PC-3 (cell line): ENCODE data around the gene CHAT. TPM values are rescaled to one million over a fixed set of nuclear protein-coding genes. Genes with fewer than 3 reads are reported as not detected.
A peak's percentile ranks its signal among the peaks of the same experiment; 100 is the strongest.

ENCODE experiments used
- ATAC-seq: fragments of 200-7000 bp; cut with Tn5 transposase; 2 replicates; pipeline ENCODE4 v1.9.1; 2020; ENCODE audit warnings: mild to moderate bottlenecking, moderate library complexity
- BruUV-seq: library from RNA; stranded (reverse); fragments of 400-500 nt; replicated peaks from 2 replicates; lab custom pipeline; 2021; lab: Mats Ljungman, UMichigan
- CTCF ChIA-PET: fragments of 300-600 bp; sonication (Branson Sonifier 250); formaldehyde crosslinking; loops from one replicate; lab custom pipeline; 2022; ENCODE audit warnings: antibody characterized with exemption; lab: Charles Lee
- POLR2A ChIA-PET: fragments of 300-600 bp; sonication (Branson Sonifier 250); formaldehyde crosslinking; loops from one replicate; lab custom pipeline; 2022; ENCODE audit warnings: antibody characterized with exemption; ENCODE audit not compliant: unreplicated experiment; lab: Charles Lee
- DNase-seq: peaks from one replicate; pipeline ENCODE4 v3.0.0-alpha.2; 2015
- H2AFZ ChIP-seq: fragments of 300-600 bp; sonication (generic); 2 replicates; pipeline ENCODE4 v1.6.0; 2016; ENCODE audit warnings: antibody characterized with exemption, low read length
- H3F3A ChIP-seq: fragments of 300-600 bp; sonication (generic); one replicate; pipeline ENCODE4 v1.6.0; 2017; ENCODE audit warnings: antibody characterized with exemption, low read length, control low read depth, mild to moderate bottlenecking; ENCODE audit not compliant: unreplicated experiment
- H3K27ac ChIP-seq: fragments of 300-600 bp; sonication (generic); 2 replicates; pipeline ENCODE4 v1.5.1; 2016; ENCODE audit warnings: mild to moderate bottlenecking, low read length
- H3K27me3 ChIP-seq: fragments of 300-600 bp; sonication (generic); 2 replicates; pipeline ENCODE4 v1.6.1; 2016; ENCODE audit warnings: low read length, mixed read lengths
- H3K36me3 ChIP-seq: fragments of 300-600 bp; sonication (generic); 2 replicates; pipeline ENCODE4 v1.6.1; 2016; ENCODE audit warnings: low read depth, mixed run types, low read length, mixed read lengths
- H3K4me1 ChIP-seq: fragments of 300-600 bp; sonication (generic); 2 replicates; pipeline ENCODE4 v1.5.1; 2016; ENCODE audit warnings: low read length; ENCODE audit not compliant: insufficient read depth
- H3K4me2 ChIP-seq: fragments of 300-600 bp; sonication (generic); 2 replicates; pipeline ENCODE4 v1.6.0; 2016; ENCODE audit warnings: low read length
- H3K4me3 ChIP-seq: fragments of 300-600 bp; sonication (generic); 2 replicates; pipeline ENCODE4 v1.5.1; 2016; ENCODE audit warnings: mild to moderate bottlenecking, low read length, mixed read lengths
- H3K79me2 ChIP-seq: fragments of 300-600 bp; sonication (generic); 2 replicates; pipeline ENCODE4 v1.6.1; 2017; ENCODE audit warnings: low read length, mixed read lengths
- H3K9ac ChIP-seq: fragments of 300-600 bp; sonication (generic); 2 replicates; pipeline ENCODE4 v1.6.0; 2016; ENCODE audit warnings: mild to moderate bottlenecking, low read length
- H3K9me2 ChIP-seq: fragments of 300-600 bp; sonication (generic); replicated peaks from 2 replicates; pipeline ENCODE4 v1.6.1; 2016; ENCODE audit warnings: mixed run types, low read length, mixed read lengths
- H3K9me3 ChIP-seq: fragments of 300-600 bp; sonication (generic); 2 replicates; pipeline ENCODE4 v1.6.1; 2016; ENCODE audit warnings: low read length, mixed read lengths
- H4K20me1 ChIP-seq: fragments of 300-600 bp; sonication (generic); 2 replicates; pipeline ENCODE4 v1.6.1; 2016; ENCODE audit warnings: low read length, mixed read lengths
- CTCF ChIP-seq: fragments of 300-600 bp; sonication (generic); conservative IDR thresholded peaks from 2 replicates; pipeline ENCODE4 v1.5.1; 2017; ENCODE audit warnings: antibody characterized with exemption, low read depth, mild to moderate bottlenecking, low read length
- EZH2 ChIP-seq: fragments of 300-600 bp; sonication (generic); IDR thresholded peaks from one replicate; pipeline ENCODE4 v1.6.1; 2017; ENCODE audit warnings: antibody characterized with exemption, mild to moderate bottlenecking, low read length; ENCODE audit not compliant: unreplicated experiment
- EZH2phosphoT487 ChIP-seq: fragments of 300-600 bp; sonication (generic); IDR thresholded peaks from 2 replicates; pipeline ENCODE4 v1.6.1; 2018; ENCODE audit warnings: mild to moderate bottlenecking, antibody characterized with exemption, low read length, borderline replicate concordance
- intact Hi-C: fragments of 100-400 bp; cut with micrococcal nuclease; formaldehyde crosslinking; loops from 2 replicates; pipeline ENCODE4 v1.9.0; 2023
- total RNA-seq: library from RNA; depleted of rRNA; stranded (reverse); fragments of >200 nt; gene quantifications from 2 replicates; pipeline ENCODE4 v1.2.3, GENCODE V29; 2014

CHAT gene
- total RNA-seq, 1 experiment from 2014 or later, result not detected

- no peaks in the 10 kb centered on the region for H4K20me1 ChIP-seq
- ChIA-PET POLR2A (interaction anchor here (0.7 kb wide), 1 partner anchor 215 kb away, joined by 6 read pairs; no protein-coding TSS in a partner anchor), CTCF (no interaction called here)
- no peaks in the 10 kb centered on the region for H3F3A ChIP-seq
- no TSS peak for BruUV-seq
- DNase-seq (no peak), ATAC-seq (no peak)
- no peak overlapping the region for H3K4me3 ChIP-seq
- H3K36me3 ChIP-seq, result no peaks in the 10 kb centered on the region
- TF ChIP-seq CTCF (no peak), EZH2 (no peak), EZH2phosphoT487 (no peak)
- H3K9me2 ChIP-seq, result no peaks in the 10 kb centered on the region
- peaks cover 100% of the 10 kb centered on the region for H3K27me3 ChIP-seq
- H3K79me2 ChIP-seq, result no peaks in the 10 kb centered on the region
- H3K9ac ChIP-seq, result no peak overlapping the region
- no peak overlapping the region for H3K4me2 ChIP-seq
- no peak overlapping the region for H3K27ac ChIP-seq
- no peaks in the 10 kb centered on the region for H3K4me1 ChIP-seq
- intact Hi-C loops, result no loop called here
- H3K9me3 ChIP-seq, result no peaks in the 10 kb centered on the region
- no peak overlapping the region for H2AFZ ChIP-seq
Observed at GRCh38 chr10:49616421-49617101, 2.7 kb downstream of the CHAT start.

GRCh38 chr10:49617121-49618020 lies 3.5 kb downstream of the CHAT start:
- Histone ChIP-seq H3K9me2 (no peaks in the 10 kb centered on the region), H3K79me2 (no peaks in the 10 kb centered on the region)
- CTCF ChIA-PET, result no interaction called here

More at GRCh38 chr10:49617121-49618020, 3.5 kb downstream of the CHAT start:
- Histone ChIP-seq H4K20me1 (no peaks in the 10 kb centered on the region), H3K4me3 (no peak overlapping the region), H3K36me3 (no peaks in the 10 kb centered on the region), H3K27me3 (peaks cover 98% of the 10 kb centered on the region), H3K4me2 (no peak overlapping the region), H3F3A (no peaks in the 10 kb centered on the region), H3K27ac (no peak overlapping the region), H3K4me1 (no peaks in the 10 kb centered on the region), H3K9me3 (no peaks in the 10 kb centered on the region), H3K9ac (no peak overlapping the region), H2AFZ (no peak overlapping the region)
- no peak for TF ChIP-seq EZH2phosphoT487
- TF ChIP-seq CTCF, result no peak
- no peak for TF ChIP-seq EZH2
- intact Hi-C loops, result no loop called here
- DNase-seq, result no peak
- 0 out of 2 replicates have a peak, but pooled peaks have one; percentile 7 for ATAC-seq
- no TSS peak for BruUV-seq
- POLR2A ChIA-PET, result interaction anchor here (0.6 to 0.7 kb wide), 2 partner anchors 82 to 214 kb away, joined by 3 to 6 read pairs; no protein-coding TSS in a partner anchor
